HCT116 (cell line): ENCODE measurements around the gene CPEB1. TPM values are rescaled to one million over a fixed set of nuclear protein-coding genes. Genes with fewer than 3 reads are reported as not detected.

Experiments used
- ATAC-seq: fragments of 200-7000 bp; cut with Tn5 transposase; 2 replicates; pipeline ENCODE4 v1.9.1; 2020; ENCODE audit warnings: mild to moderate bottlenecking, moderate library complexity
- Bru-seq: library from RNA; stranded (reverse); fragments of 400-500 nt; gene quantifications from one replicate; lab custom pipeline; 2021; lab: Mats Ljungman, UMichigan
- BruChase-seq, 2 experiments: library from RNA; stranded (reverse); fragments of 400-500 nt; gene quantifications; one replicate each; lab custom pipeline; 2021; lab: Mats Ljungman, UMichigan
- BruUV-seq: library from RNA; stranded (reverse); fragments of 400-500 nt; replicated peaks from 2 replicates; lab custom pipeline; 2021; lab: Mats Ljungman, UMichigan
- CTCF ChIA-PET: fragments of 300-600 bp; sonication (Branson Sonifier 250); formaldehyde crosslinking; loops from one replicate; lab custom pipeline; 2021; ENCODE audit warnings: antibody characterized with exemption; lab: Charles Lee
- POLR2A ChIA-PET: fragments of 300-600, 350-600 bp; sonication (Branson Sonifier 250); formaldehyde crosslinking; loops from one replicate; lab custom pipeline; 2021; ENCODE audit warnings: antibody characterized with exemption; lab: Charles Lee
- RAD21 ChIA-PET, 2 experiments: fragments of 300-600 bp; sonication (Branson Sonifier 250); formaldehyde crosslinking; loops; one replicate each; lab custom pipeline; 2023; ENCODE audit warnings: low total read pairs in 2 of 2; ENCODE audit not compliant: uncharacterized antibody in 2 of 2, unreplicated experiment in 2 of 2, low non-redundant PET in 1 of 2; lab: Charles Lee
- DNase-seq: peaks from one replicate; pipeline ENCODE4 v3.0.0-alpha.2; 2010; ENCODE audit warnings: low read depth, low spot score
- H2AFZ ChIP-seq: fragments of 200-600 bp; shearing (Covaris generic), sonication (generic); 2 replicates; pipeline ENCODE4 v1.6.1; 2017; ENCODE audit warnings: low read depth, mixed run types, mixed read lengths, antibody characterized with exemption, low read length; ENCODE audit not compliant: poor library complexity, severe bottlenecking
- H3K27ac ChIP-seq: 2 replicates; pipeline ENCODE4 v1.5.1; 2012; ENCODE audit warnings: low read depth, low read length
- H3K27me3 ChIP-seq: fragments of 200-600 bp; sonication (generic); 2 replicates; pipeline ENCODE4 v1.6.1; 2016; ENCODE audit warnings: mixed run types, low read length, mixed read lengths; ENCODE audit not compliant: insufficient read depth
- H3K36me3 ChIP-seq, 2 experiments: fragments of 200-500 bp in 1 of 2; fragments of 200-600 bp in 1 of 2; sonication (Bioruptor generic) in 1 of 2; sonication (generic) in 1 of 2; 2 replicates each; pipeline versions ENCODE4 v1.5.1 to v1.6.1; 2014 to 2016; ENCODE audit warnings: low read length in 2 of 2, inconsistent platforms in 1 of 2, mixed read lengths in 1 of 2, mixed run types in 1 of 2; ENCODE audit not compliant: insufficient read depth in 2 of 2, control insufficient read depth in 1 of 2
- H3K4me1 ChIP-seq, 2 experiments: fragments of 200-600 bp in 1 of 2; sonication (generic) in 1 of 2; 2 replicates each; pipeline versions ENCODE4 v1.5.1 to v1.6.1; 2012 to 2017; ENCODE audit warnings: low read length in 2 of 2, inconsistent platforms in 1 of 2, mild to moderate bottlenecking in 1 of 2, mixed read lengths in 1 of 2, mixed run types in 1 of 2, moderate library complexity in 1 of 2; ENCODE audit not compliant: insufficient read depth in 2 of 2, control insufficient read depth in 1 of 2
- H3K4me2 ChIP-seq: fragments of 200-600 bp; sonication (generic); 2 replicates; pipeline ENCODE4 v1.6.1; 2017; ENCODE audit warnings: mixed run types, low read length, mixed read lengths
- H3K4me3 ChIP-seq, 2 experiments: fragments of 200-600 bp in 1 of 2; sonication (generic) in 1 of 2; replicated peaks in 1 of 2; 2 replicates each; pipeline ENCODE4 v1.5.1; 2011 to 2016; ENCODE audit warnings: low read length in 2 of 2, control low read depth in 1 of 2, low read depth in 1 of 2, mild to moderate bottlenecking in 1 of 2, mixed read lengths in 1 of 2, mixed run types in 1 of 2
- H3K79me2 ChIP-seq: fragments of 200-600 bp; sonication (generic); 2 replicates; pipeline ENCODE4 v1.6.1; 2017; ENCODE audit warnings: mild to moderate bottlenecking, mixed run types, low read length, moderate library complexity, mixed read lengths; ENCODE audit not compliant: insufficient read depth
- H3K9ac ChIP-seq: fragments of 200-600 bp; sonication (generic); 2 replicates; pipeline ENCODE4 v1.6.1; 2016; ENCODE audit warnings: low read length, mixed read lengths
- H3K9me2 ChIP-seq: fragments of 200-600 bp; sonication (generic), shearing (Covaris generic); 2 replicates; pipeline ENCODE4 v1.6.1; 2017; ENCODE audit warnings: mixed run types, mild to moderate bottlenecking, moderate library complexity; ENCODE audit not compliant: insufficient read depth
- H3K9me3 ChIP-seq, 2 experiments: fragments of 200-500 bp in 1 of 2; fragments of 200-600 bp in 1 of 2; sonication (Bioruptor generic) in 1 of 2; sonication (generic) in 1 of 2; 2 replicates each; pipeline ENCODE4 v1.6.1; 2014 to 2017; ENCODE audit warnings: low read length in 2 of 2, mixed read lengths in 2 of 2, inconsistent platforms in 1 of 2, low read depth in 1 of 2, mild to moderate bottlenecking in 1 of 2, mixed run types in 1 of 2, moderate library complexity in 1 of 2; ENCODE audit not compliant: control insufficient read depth in 1 of 2, insufficient read depth in 1 of 2
- H4K20me1 ChIP-seq: fragments of 200-600 bp; sonication (generic), shearing (Covaris generic); 2 replicates; pipeline ENCODE4 v1.6.1; 2017; ENCODE audit warnings: mixed run types, mild to moderate bottlenecking, moderate library complexity; ENCODE audit not compliant: insufficient read depth
- EZH2 ChIP-seq: fragments of 200-600 bp; sonication (generic); IDR thresholded peaks from 2 replicates; pipeline ENCODE4 v1.6.1; 2017; ENCODE audit warnings: antibody characterized with exemption, mixed run types
- EZH2phosphoT487 ChIP-seq: fragments of 200-600 bp; IDR thresholded peaks from 2 replicates; pipeline ENCODE4 v1.6.1; 2018; ENCODE audit warnings: antibody characterized with exemption, borderline replicate concordance
- ZBTB33 ChIP-seq: IDR thresholded peaks from 2 replicates; pipeline ENCODE4 v1.6.1; 2011; ENCODE audit warnings: mild to moderate bottlenecking, low read length, moderate library complexity; ENCODE audit not compliant: insufficient replicate concordance; ENCODE audit errors: extremely low read depth
- ZFX ChIP-seq: fragments of 450-650 bp; IDR thresholded peaks from 2 replicates; pipeline ENCODE4 v1.6.1; 2017
- ZNF274 ChIP-seq: fragments of 200-500 bp; sonication (Bioruptor generic); IDR thresholded peaks from 2 replicates; pipeline ENCODE4 v1.6.1; 2014; ENCODE audit warnings: mild to moderate bottlenecking, low read depth, low read length, inconsistent platforms
- intact Hi-C: fragments of 100-400 bp; cut with micrococcal nuclease; formaldehyde crosslinking; loops from 2 replicates; pipeline ENCODE4 v1.10.0; 2022
- long read RNA-seq: library from polyadenylated mRNA; unstranded; transcript quantifications from one replicate; pipeline ENCODE4 v2.0.0, GENCODE V29; 2021; ENCODE audit not compliant: unreplicated experiment
- polyA plus RNA-seq: library from polyadenylated mRNA; unstranded; fragments of >200 nt; gene quantifications from 2 replicates; pipeline ENCODE4 v1.2.1, GENCODE V29; 2012; ENCODE audit warnings: missing spikeins
- total RNA-seq: library from RNA; stranded (reverse); gene quantifications from one replicate; pipeline ENCODE4 v1.2.1, GENCODE V29; 2021; ENCODE audit not compliant: unreplicated experiment
- TF ChIP-seq, protein P1 (sequence below), 3 experiments: fragments of 200-600 bp in 1 of 3; sonication (generic) in 1 of 3; IDR thresholded peaks in 2 of 3; conservative IDR thresholded peaks in 1 of 3; 2 replicates each; pipeline ENCODE4 v1.5.1; 2012 to 2017; ENCODE audit warnings: low read depth in 2 of 3, low read length in 2 of 3, antibody characterized with exemption in 1 of 3, borderline replicate concordance in 1 of 3, control low read depth in 1 of 3, mild to moderate bottlenecking in 1 of 3, mixed read lengths in 1 of 3, mixed run types in 1 of 3, moderate library complexity in 1 of 3; ENCODE audit not compliant: insufficient read depth in 1 of 3
- TF ChIP-seq, protein P2 (sequence below): IDR thresholded peaks from 2 replicates; pipeline ENCODE4 v1.6.1; 2012

CPEB1 gene
- not detected for total RNA-seq
- polyA plus RNA-seq, result not detected in 2 replicates
- percentile 4 among the genes with signal in this experiment for Bru-seq, nascent RNA
- BruChase-seq, experiment 1, labeled RNA remaining after a 6-hour chase, result percentile 4 among the genes with signal in this experiment
- percentile 2 among the genes with signal in this experiment for BruChase-seq, experiment 2, labeled RNA remaining after a 2-hour chase
- long read RNA-seq, result 0 reads

DNA sequence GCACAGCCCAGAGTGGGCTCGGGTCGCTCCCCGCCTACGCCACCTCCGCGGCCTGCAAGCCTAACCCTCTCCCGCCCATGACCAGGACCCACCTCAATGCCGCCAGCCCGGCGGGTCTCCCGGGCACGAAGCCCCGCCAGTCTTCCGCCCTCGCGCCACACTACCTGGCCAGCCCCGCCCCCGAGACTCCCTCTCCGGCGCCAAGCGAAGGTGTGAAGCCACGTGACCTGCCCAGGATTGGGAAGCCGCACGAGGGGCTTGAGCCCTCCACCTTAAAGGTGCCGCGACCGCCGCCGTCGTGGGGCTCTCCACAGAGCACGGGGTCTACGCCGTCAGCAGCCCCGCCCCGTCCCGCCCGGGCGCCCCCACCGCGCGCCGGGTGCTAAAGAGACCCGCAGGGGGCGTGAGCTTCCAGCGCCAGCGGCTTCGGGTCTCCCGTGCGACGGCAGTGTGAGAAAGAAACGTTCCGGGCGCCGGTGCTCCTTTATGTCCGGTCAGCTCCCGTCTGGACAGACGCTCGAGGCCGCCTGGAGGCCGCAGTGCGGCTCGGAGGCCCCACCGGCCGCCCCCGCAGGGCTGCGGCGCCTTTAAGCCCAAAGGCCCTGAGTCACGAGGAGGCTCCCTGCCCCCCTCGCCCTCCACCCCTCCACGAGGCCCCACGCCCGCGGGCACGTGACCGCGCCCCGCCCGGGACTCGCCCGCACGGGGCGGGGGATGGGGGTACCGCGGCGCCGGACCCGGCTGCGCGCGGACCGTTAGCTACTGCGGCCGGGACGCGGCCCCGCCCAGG is at the start of gene CPEB1:
TSS of gene CPEB1 (minus strand) at position 319 of the 790 bp plus-strand sequence. CDS start 18,904 bp downstream, outside the sequence.
- no peak within 1 kb of the TSS for H3K27ac ChIP-seq
- no peak within 1 kb of the TSS for H2AFZ ChIP-seq
- no peak within 1 kb of the TSS for H3K4me2 ChIP-seq
- H3K27me3 ChIP-seq, result peaks cover 9% of the 10 kb centered on the region
- ATAC-seq (no peak), DNase-seq (no peak)
- H3K9me2 ChIP-seq, result no peaks in the 10 kb centered on the region
- ChIA-PET POLR2A (no interaction called here), RAD21 (no interaction called here), CTCF (no interaction called here)
- BruUV-seq, result no TSS peak
- no peaks in the 10 kb centered on the region for H4K20me1 ChIP-seq
- no peaks in the 10 kb centered on the region for H3K36me3 ChIP-seq
- no peaks in the 10 kb centered on the region for H3K9me3 ChIP-seq
- intact Hi-C loops, result no loop called here
- no peak for TF ChIP-seq EZH2
- TF ChIP-seq, protein P1, sequence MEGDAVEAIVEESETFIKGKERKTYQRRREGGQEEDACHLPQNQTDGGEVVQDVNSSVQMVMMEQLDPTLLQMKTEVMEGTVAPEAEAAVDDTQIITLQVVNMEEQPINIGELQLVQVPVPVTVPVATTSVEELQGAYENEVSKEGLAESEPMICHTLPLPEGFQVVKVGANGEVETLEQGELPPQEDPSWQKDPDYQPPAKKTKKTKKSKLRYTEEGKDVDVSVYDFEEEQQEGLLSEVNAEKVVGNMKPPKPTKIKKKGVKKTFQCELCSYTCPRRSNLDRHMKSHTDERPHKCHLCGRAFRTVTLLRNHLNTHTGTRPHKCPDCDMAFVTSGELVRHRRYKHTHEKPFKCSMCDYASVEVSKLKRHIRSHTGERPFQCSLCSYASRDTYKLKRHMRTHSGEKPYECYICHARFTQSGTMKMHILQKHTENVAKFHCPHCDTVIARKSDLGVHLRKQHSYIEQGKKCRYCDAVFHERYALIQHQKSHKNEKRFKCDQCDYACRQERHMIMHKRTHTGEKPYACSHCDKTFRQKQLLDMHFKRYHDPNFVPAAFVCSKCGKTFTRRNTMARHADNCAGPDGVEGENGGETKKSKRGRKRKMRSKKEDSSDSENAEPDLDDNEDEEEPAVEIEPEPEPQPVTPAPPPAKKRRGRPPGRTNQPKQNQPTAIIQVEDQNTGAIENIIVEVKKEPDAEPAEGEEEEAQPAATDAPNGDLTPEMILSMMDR (IDR thresholded peaks at IDR 0.05 in 2 of 3, conservative IDR thresholded peaks at IDR 0.05 in 1 of 3; ENCODE audit: borderline replicate concordance in 1 of 3, insufficient read depth in 1 of 3, low read depth in 2 of 3, low read length in 2 of 3), result no peak
- no peak for TF ChIP-seq ZNF274
- TF ChIP-seq EZH2phosphoT487, result no peak
- TF ChIP-seq, protein P2, sequence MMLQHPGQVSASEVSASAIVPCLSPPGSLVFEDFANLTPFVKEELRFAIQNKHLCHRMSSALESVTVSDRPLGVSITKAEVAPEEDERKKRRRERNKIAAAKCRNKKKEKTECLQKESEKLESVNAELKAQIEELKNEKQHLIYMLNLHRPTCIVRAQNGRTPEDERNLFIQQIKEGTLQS, result no peak
- TF ChIP-seq ZFX, result no peak
- TF ChIP-seq ZBTB33, result no peak
- no peak within 1 kb of the TSS for H3K9ac ChIP-seq
- no peak within 1 kb of the TSS for H3K4me3 ChIP-seq
- 0 out of 4 replicates have a peak, but pooled peaks cover 0 to 7% of the 10 kb centered on the region in 2 experiments for H3K4me1 ChIP-seq
- H3K79me2 ChIP-seq, result no peaks in the 10 kb centered on the region
